Fibroblast of peridontal ligament (primary cell): ENCODE data around the gene PGGHG.

Experiments
- DNase-seq: peaks from one replicate; pipeline ENCODE4 v3.0.0-alpha.2; 2010; ENCODE audit errors: extremely low read depth

PGGHG gene

GRCh38 chr11:288478-289397 lies at the start of gene PGGHG:
PGGHG (plus strand) TSS chr11:289126; CDS start chr11:289817, 691 bp downstream.
- DNase-seq, result no peak

GRCh38 chr11:240315-240714 lies 48.6 kb upstream of the PGGHG start:
- DNase-seq, result no peak

- no peak for DNase-seq
Observed at GRCh38 chr11:241634-242033, 47.3 kb upstream of the PGGHG start.

GRCh38 chr11:244376-244775 lies 44.5 kb upstream of the PGGHG start:
- DNase-seq, result no peak

- DNase-seq, result no peak
Observed at GRCh38 chr11:249062-249461, 39.9 kb upstream of the PGGHG start.

- DNase-seq, result no peak
Observed at GRCh38 chr11:250274-250673, 38.7 kb upstream of the PGGHG start.

GRCh38 chr11:250740-251299 lies 38.1 kb upstream of the PGGHG start:
- peak; percentile 59 for DNase-seq

GRCh38 chr11:251550-251949 lies 37.4 kb upstream of the PGGHG start:
- DNase-seq, result no peak

GRCh38 chr11:252666-253065 lies 36.3 kb upstream of the PGGHG start:
- no peak for DNase-seq

GRCh38 chr11:253160-253885 lies 35.6 kb upstream of the PGGHG start:
- no peak for DNase-seq

GRCh38 chr11:253886-254270 lies 35.0 kb upstream of the PGGHG start:
- DNase-seq, result no peak

- DNase-seq, result peak; percentile 34
Observed at GRCh38 chr11:255176-255575, 33.8 kb upstream of the PGGHG start.

GRCh38 chr11:255816-256215 lies 33.1 kb upstream of the PGGHG start:
- DNase-seq, result no peak

GRCh38 chr11:256952-257737 lies 31.8 kb upstream of the PGGHG start:
- no peak for DNase-seq

- DNase-seq, result no peak
Observed at GRCh38 chr11:257766-258493, 31.0 kb upstream of the PGGHG start.

GRCh38 chr11:259413-259812 lies 29.5 kb upstream of the PGGHG start:
- DNase-seq, result no peak

GRCh38 chr11:261624-262023 lies 27.3 kb upstream of the PGGHG start:
- no peak for DNase-seq

- no peak for DNase-seq
Observed at GRCh38 chr11:266676-267439, 22.1 kb upstream of the PGGHG start.

GRCh38 chr11:267491-267994 lies 21.4 kb upstream of the PGGHG start:
- DNase-seq, result no peak

GRCh38 chr11:268716-269145 lies 20.2 kb upstream of the PGGHG start:
- DNase-seq, result peak; percentile 49
